AG04450 (cell line): ENCODE measurements around the gene DTNBP1. TPM values are rescaled to one million over a fixed set of nuclear protein-coding genes. Genes with fewer than 3 reads are reported as not detected.
"Not testable (repeated sequence)": the region's sequence is repeated elsewhere in the genome, so short reads cannot be mapped to it uniquely, and the experiment has no call there.

ENCODE experiments used
- CTCF ChIA-PET: fragments of 300-600, 350-600 bp; formaldehyde crosslinking; extraction: SDS; loops from one replicate; lab custom pipeline; 2022; ENCODE audit warnings: antibody characterized with exemption, inconsistent platforms; lab: Charles Lee
- POLR2A ChIA-PET: fragments of 350-600 bp; formaldehyde crosslinking; extraction: SDS; loops from one replicate; lab custom pipeline; 2021; ENCODE audit warnings: antibody characterized with exemption, inconsistent platforms; lab: Yijun Ruan, JAX
- DNase-seq: peaks from one replicate; pipeline ENCODE4 v3.0.0-alpha.2; 2011; ENCODE audit warnings: low read depth, low spot score
- H3K27ac ChIP-seq: one replicate; pipeline ENCODE4 v1.5.1; 2012; ENCODE audit warnings: low read depth, low read length, control low read depth
- H3K27me3 ChIP-seq: one replicate; pipeline ENCODE4 v1.6.0; 2012; ENCODE audit warnings: low read length; ENCODE audit not compliant: control insufficient read depth, insufficient read depth
- H3K4me3 ChIP-seq: 2 replicates; pipeline ENCODE4 v1.5.1; 2011; ENCODE audit warnings: mild to moderate bottlenecking, low read depth, low read length, control low read depth
- H3K9me3 ChIP-seq: 2 replicates; pipeline ENCODE4 v1.5.1; 2012; ENCODE audit warnings: low read length; ENCODE audit not compliant: control insufficient read depth, insufficient read depth
- polyA plus RNA-seq: library from polyadenylated mRNA; depleted of rRNA; stranded (reverse); fragments of >200 nt; gene quantifications from 2 replicates; pipeline ENCODE4 v1.2.3, GENCODE V29; 2011
- TF ChIP-seq, protein P1 (sequence below): IDR thresholded peaks from 2 replicates; pipeline ENCODE4 v1.5.1; 2011; ENCODE audit warnings: low read depth, low read length, control low read depth, inconsistent platforms

The DTNBP1 gene
- polyA plus RNA-seq, 1 experiment = 15.2 TPM

DNA sequence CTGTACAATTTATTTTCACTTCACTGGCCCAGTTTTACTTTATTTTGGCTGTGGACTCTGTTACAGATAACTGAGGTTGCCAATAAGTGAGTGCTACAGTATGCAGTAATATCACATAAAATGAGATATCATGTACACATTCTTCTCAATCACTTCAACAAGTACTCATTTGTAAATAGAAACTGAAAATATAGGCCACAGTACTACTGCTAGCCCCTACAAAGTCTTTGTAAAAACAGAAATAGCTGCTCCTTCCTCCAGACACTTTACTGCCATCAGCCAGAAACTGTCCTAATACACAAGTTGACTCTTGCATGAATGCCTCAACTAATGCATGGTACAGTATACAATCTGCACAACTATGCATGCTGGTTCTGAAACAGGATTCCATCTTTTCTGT is 9.2 kb downstream of the DTNBP1 start:
- H3K9me3 ChIP-seq = no peaks in the 10 kb centered on the region
- no peak for DNase-seq
- POLR2A ChIA-PET = no interaction called here
- CTCF ChIA-PET = no interaction called here
- H3K27ac ChIP-seq = no peak overlapping the region
- TF ChIP-seq, protein P1, sequence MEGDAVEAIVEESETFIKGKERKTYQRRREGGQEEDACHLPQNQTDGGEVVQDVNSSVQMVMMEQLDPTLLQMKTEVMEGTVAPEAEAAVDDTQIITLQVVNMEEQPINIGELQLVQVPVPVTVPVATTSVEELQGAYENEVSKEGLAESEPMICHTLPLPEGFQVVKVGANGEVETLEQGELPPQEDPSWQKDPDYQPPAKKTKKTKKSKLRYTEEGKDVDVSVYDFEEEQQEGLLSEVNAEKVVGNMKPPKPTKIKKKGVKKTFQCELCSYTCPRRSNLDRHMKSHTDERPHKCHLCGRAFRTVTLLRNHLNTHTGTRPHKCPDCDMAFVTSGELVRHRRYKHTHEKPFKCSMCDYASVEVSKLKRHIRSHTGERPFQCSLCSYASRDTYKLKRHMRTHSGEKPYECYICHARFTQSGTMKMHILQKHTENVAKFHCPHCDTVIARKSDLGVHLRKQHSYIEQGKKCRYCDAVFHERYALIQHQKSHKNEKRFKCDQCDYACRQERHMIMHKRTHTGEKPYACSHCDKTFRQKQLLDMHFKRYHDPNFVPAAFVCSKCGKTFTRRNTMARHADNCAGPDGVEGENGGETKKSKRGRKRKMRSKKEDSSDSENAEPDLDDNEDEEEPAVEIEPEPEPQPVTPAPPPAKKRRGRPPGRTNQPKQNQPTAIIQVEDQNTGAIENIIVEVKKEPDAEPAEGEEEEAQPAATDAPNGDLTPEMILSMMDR = no peak
- H3K4me3 ChIP-seq = no peak overlapping the region
- no peaks in the 10 kb centered on the region for H3K27me3 ChIP-seq

DNA sequence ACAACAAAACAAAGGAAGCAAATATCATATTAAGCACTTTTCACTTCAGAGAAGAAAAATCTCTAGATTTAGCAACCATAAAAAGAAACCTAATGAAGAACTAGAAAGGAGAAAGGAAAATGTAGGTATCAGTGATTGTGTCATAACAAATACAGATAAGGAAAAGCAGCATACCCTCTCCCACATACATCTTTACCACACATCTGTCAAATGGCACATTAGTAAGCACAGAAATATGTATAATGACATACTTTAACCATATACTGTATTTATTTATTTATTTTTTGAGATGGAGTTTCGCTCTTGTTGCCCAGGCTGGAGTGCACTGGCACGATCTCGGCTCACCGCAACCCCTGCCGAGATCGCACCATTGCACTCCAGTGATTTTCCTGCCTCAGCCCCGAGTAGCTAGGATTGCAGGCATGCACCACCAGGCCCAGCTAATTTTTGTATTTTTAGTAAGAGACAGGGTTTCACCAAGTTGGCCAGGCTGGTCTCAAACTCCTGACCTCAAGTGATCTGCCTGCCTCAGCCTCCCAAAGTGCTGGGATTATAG is 12.7 kb downstream of the DTNBP1 start:
- H3K9me3 ChIP-seq, CTCF ChIA-PET, H3K27me3 ChIP-seq, H3K27ac ChIP-seq, DNase-seq, H3K4me3 ChIP-seq, POLR2A ChIA-PET: not testable (repeated sequence)

DNA sequence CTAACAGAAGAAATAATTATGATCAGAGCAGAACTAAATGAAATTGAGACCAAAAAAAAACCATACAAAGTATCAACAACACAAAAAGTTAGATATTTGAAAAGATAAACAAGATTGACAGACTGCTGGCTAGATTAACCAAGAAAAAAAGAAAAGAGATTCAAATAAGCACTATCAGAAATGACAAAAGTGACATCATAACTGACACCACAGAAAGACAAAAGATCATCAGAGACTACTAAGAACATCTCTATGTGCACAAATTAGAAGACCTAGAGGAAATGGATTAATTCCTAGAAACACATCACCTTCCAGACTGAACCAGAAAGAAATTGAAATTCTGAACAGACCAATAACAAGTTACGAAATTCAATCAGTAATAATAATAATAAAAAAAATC is 17.9 kb downstream of the DTNBP1 start:
- TF ChIP-seq, protein P1 = no peak
- H3K9me3 ChIP-seq = peaks cover 5% of the 10 kb centered on the region; the same call in 1 of the 2 replicates
- DNase-seq = no peak
- no peak overlapping the region for H3K4me3 ChIP-seq
- ChIA-PET POLR2A (no interaction called here), CTCF (no interaction called here)
- H3K27ac ChIP-seq = no peak overlapping the region
- no peaks in the 10 kb centered on the region for H3K27me3 ChIP-seq

DNA sequence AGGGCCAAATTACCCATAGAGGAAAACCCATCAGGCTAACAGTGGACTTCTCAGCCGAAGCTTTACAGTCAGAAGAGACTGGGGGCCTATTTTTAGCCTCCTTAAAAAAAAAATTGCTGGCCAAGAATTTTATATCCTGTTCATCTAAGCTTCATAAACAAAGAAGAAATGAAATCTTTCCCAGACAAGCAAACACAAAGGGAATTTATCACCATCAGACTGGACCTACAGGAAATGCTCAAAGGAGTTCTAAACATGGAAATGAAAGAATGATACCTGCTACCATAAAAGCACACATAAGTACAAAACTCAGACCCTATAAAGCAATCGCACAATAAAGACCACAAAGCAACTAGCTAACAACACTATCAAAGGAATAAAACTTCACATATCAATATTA is 19.3 kb downstream of the DTNBP1 start:
- TF ChIP-seq, protein P1 = no peak
- ChIA-PET POLR2A (no interaction called here), CTCF (no interaction called here)
- Histone ChIP-seq H3K9me3 (peaks cover 5% of the 10 kb centered on the region; the same call in 1 of the 2 replicates), H3K27me3 (no peaks in the 10 kb centered on the region), H3K4me3 (no peak overlapping the region), H3K27ac (no peak overlapping the region)
- no peak for DNase-seq

DNA sequence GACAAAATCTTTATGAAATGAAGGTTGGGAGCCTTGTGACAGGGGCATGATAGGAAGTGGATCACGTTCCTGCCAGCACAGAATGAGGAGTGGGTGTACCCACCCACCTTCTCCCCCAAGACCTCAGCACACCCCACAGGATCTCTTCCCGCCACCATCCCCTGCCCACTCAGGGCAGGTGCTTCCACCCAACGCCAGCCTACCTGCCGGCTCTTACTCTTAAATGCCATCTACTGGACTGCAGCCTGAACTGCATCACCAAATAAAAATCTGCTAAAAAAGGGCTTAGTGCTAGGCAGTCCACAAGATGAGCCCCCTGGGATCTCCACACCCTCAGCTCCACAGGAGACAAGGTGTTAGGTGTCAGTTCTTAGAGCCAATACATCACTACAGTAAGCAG is 20.6 kb downstream of the DTNBP1 start:
- Histone ChIP-seq H3K27me3 (no peaks in the 10 kb centered on the region), H3K9me3 (peaks cover 5% of the 10 kb centered on the region; the same call in 1 of the 2 replicates), H3K4me3 (no peak overlapping the region), H3K27ac (no peak overlapping the region)
- TF ChIP-seq, protein P1 = peak; percentile 27
- POLR2A ChIA-PET = no interaction called here
- CTCF ChIA-PET = no interaction called here
- no peak for DNase-seq
